ENCODE data around the gene TMEM41B.
"Not testable (repeated sequence)": the region's sequence is repeated elsewhere in the genome, so short reads cannot be mapped to it uniquely, and the experiment has no call there.

The TMEM41B gene

GRCh38 chr11:9304178-9304577 lies 10.2 kb downstream of the TMEM41B start:
- DNase-seq, result no peak

- no peak for DNase-seq
Observed at GRCh38 chr11:9302448-9302847, 11.9 kb downstream of the TMEM41B start.

DNA sequence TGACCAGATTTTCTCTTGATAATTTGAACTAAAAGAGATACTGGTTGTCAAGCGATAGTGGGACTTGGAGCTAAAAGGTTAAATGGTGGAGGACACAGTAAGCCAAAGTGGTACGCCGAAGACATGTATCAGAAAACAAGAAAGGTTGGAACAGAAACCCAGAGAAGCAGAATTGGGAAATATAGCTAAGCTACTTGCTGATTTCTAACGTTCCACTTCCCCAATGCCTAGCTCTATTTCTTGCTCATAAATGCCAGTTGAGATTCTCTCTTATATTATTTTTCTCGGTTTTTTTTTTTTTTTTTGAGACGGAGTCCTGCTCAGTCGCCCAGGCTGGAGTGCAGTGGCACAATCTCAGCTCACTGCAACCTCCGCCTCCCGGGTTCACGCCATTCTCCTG lies 12.7 kb downstream of the TMEM41B start:
- DNase-seq, result no peak

DNA sequence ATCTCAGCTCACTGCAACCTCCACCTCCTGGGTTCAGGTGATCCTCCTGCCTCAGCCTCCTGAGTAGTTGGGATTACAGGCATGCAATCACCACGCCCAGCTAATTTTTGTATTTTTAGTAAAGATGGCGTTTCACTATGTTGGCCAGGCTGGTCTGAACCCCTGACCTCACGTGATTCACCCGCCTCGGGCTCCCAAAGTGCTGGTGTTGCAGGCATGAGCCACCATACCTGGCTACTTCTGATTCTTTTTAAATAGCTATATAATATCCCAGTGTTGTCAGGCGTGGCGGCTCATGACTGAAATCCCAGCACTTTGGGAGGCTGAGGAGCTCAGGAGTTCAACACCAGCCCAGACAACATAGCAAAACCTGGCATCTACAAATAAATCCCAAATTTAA lies 20.7 kb downstream of the TMEM41B start:
- DNase-seq, result no peak

DNA sequence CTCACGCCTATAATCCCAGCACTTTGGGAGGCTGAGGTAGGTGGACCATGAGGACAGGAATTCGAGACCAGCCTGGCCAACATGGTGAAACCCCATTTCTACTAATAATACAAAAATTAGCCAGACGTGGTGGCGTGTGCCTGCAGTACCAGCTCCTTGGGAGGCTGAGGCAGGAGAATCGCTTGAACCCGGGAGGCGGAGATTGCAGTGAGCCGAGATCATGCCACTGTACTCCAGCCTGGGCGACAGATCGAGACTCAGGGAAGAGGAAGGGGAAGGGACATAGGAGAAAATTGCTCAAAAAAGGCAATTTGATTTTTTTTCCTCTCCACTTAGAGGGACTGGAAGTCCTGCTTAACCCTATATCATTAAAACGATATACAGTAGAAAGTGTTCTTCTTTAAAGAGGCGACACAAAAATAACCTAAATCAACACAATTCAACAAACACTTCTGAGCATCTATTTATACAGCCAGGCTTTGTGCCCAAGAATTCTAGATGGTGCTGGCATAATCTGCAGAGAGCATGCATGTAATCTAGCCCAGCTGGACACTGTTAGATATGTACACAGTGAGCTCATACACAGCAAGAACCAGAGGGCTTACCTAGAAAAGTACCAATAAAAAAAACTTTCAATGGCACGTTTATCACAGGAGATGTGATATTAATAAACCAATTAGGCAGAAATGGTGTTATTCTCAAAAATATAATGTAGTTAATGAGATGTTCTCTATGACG lies 28.4 kb downstream of the TMEM41B start:
- DNase-seq, result no peak

DNA sequence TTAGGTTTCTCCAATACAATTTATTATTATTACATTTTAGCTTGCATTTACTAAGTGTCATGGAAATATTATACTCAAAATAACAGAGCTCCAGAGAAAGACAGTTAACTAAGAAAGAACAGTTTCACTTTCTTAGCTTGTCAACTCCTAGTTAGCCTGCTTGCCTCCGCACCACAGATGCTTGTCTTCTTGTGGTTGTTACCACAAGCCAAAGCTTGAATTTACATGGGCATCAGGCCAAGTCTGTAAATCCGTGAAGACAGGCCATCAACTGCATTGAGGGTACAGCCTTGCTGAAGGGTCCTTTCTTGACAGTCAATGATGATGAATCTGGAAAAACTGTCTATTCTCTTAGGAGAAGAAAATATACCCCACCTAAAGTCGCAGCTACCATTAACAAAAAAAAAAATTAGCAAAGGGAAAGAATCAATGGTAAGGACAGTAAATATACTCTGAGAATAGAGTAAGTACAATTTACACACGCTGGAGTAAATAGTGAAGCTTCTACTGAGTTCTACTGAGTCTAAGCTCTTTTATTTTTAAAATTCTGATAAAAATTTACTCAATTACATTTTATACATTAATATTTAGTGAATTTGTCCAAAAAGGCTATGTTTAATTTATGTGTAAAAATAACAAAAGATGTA lies 33.6 kb downstream of the TMEM41B start:
- peak; percentile 52 for DNase-seq

DNA sequence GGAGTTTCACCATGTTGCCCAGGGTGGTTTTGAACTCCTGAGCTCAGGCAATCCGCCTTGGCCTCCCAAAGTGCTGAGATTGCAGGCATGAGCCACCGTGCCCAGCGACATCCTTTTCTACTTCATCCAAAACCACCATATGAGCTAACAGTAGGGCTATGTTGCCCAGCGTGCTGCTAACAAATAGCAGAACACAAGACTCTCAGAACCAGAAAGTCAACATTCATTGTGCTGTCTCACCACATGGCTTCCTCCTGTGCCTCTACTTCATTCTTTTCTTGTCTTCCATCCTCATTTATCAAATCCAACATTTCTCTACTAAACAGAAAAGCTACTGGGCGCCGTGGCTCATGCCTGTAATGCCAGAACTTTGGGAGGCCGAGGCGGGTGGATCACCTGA lies 37.2 kb downstream of the TMEM41B start:
- DNase-seq, result no peak

GRCh38 chr11:9276571-9276970 lies 37.8 kb downstream of the TMEM41B start:
- DNase-seq, result no peak

GRCh38 chr11:9274499-9275258 lies 39.7 kb downstream of the TMEM41B start:
- DNase-seq, result no peak

DNA sequence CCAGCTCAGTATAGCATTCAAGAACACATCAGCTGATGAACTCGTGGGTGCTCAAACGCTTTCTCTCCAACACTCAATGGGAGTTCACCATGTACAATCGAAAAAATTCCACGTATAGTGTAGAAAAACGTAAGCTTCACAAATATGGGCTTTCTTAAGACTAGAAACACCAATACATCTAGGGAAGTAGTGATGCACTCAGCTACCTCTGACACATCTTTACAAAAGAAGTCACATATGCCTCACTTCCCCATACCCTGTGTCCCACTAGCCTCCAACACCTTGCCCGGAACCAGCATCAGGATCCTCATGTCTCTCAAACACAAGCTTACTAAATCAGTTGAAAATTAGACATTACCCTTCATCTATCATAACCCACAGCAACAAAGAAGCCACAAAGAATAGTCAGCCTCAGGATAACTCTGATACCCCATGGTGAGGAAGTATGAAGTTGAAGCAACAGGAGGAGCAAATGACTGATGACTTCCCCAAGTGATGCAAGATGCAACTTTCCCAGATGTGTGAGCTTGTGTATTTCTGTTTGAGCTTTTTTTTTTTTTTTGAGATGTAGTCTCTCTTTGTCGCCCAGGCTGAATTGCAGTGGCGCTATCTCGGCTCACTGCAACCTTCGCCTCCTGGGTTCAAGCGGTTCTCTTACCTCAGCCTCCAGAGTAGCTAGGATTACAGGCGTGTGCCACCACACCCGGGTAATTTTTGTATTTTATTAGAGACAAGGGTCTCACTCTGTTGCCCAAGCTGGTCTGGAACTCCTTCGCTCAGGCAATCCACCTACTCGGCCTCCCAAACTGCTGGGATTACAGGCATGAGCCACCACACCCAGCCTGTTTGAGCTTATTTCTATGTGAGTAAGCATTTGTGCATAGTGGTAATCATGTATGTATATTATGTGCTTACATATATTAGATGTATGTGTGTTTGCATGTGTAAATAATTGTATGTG lies 40.7 kb downstream of the TMEM41B start:
- DNase-seq, result peak; percentile 50

DNA sequence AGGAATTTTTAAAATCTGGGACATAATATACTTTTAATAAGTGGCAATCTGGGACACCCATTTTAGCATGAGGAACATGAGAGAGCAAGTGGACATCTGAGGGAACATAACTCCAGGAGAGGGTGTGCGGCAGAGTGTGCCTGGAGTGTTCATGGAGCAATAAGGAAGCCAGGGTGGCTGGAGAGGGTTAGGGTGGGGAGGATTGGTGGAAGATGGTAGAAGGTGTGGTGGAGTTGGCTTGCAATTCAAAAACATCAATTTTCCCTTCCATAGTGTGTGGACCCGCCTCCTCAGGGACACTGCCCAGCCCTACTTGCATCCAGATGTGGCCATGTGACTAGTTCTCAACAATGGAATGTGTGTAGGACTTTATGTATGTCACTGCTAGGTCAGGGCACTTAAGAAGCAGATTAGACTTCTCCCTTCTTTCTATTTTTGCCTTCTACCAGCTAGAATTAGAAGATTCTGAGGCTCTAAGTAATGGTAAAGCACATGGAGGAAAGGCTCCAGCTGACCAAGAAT lies 44.8 kb downstream of the TMEM41B start:
- no peak for DNase-seq

DNA sequence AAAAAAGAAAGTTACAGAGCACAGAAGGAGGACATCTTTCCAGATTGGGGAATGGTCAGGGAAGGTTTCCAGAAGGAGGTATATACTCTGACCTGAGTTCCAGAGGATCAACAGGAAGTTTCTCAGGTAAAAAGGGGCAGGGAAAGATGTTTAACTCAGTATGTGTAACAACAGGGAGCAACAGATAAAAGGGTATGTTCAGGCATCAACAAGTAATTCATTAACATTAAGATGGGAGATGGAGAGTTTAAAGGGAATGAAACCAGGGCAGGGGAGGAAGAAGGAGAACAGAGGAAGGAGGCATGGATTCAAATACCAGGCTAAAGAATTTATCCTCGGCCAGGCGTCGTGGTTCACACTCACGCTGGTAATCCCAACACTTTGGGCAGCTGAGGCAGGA lies 46.7 kb downstream of the TMEM41B start:
- no peak for DNase-seq

- no peak for DNase-seq
Observed at GRCh38 chr11:9266926-9267325, 47.5 kb downstream of the TMEM41B start.

GRCh38 chr11:9266132-9266736 lies 48.2 kb downstream of the TMEM41B start:
- no peak for DNase-seq

DNA sequence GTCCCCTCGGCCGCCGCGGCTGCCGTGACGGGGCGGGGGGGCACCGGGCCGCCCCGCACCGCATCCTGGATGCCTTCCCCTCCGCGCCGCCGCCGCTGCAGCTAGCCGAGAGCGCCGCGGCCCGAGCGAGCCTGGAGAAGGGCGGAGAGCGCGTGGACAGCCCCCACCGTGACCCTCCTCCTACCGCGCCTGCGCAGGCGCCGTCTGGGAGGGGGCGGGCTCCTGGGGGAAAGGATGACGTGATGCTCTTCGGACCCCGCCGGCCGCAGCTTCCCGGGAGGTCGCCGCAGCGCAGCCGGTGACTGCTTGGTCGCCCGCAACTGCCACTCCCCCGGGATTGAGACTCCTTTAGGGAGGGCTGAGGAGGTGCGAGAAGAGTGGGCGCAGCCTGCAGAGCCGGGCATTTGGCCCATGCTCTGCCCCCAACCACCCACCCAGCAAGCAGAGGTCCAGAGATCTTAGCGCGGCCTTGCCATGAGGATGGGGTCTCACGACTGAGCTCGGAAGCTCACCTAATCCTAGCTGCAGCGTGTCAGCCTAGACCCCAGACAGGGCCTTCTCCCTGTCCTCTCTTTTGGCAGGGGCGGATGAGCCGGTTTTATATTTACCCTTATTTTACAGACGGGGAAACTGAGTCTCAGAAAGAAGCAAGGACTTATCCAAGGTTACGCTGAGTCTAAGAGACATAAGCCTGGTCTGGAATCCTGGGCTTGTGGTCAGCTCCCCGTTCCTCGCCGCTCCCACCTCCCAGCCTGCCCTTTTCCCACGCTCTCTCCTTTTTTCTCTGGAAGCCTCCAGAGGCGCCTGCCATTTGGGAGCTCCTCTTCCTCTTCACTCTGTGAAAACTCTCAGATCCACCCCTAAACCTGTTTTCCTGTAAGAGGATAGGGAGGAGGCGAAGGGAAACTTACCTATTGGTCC lies 48.9 kb downstream of the TMEM41B start, which contains the start of gene DENND5A:
Gene DENND5A (minus strand): TSS at position 140 of the 921 bp plus-strand sequence. CDS start 281 bp downstream, outside the sequence.
- DNase-seq, result peak; percentile 81

- DNase-seq, result peak; percentile 76
Observed at GRCh38 chr11:9264316-9265210, 49.8 kb downstream of the TMEM41B start.

DNA sequence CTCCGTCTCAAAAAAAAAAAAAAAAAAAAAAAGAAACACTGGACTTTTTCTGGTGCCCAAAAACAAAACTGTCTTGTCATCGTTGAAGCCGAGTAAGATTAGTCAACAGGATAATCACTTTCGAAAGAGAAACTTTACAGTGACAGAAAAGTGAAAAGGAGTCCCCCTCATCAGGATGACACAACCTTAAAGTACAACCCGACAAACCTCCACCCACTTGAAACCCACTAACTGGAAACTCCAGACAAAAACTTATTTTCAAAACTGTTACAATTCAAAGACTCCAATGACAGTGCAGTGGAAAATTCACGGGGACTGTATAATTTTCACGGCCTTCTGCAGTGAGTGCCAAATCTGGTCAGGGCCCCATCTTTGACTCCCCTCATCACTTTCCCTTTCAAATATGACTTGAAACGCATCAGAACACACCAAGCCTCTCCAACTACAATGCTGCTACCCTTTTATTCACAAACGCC lies 50.5 kb downstream of the TMEM41B start:
- peak; percentile 22 for DNase-seq

DNA sequence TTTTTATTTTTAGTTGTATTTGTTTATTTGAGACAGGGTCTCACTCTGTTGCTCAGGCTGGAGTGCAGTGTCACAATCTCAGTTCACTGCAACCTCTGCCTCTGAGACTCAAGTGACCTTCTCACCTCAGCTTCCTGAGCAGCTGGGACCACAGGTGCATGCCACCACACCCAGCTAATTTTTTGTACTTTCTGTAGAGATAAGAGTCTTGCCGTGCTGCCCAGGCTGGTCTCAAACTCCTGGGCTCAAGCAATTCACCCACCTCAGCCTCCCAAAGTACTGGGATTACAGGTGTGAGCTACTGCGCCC lies 53.6 kb downstream of the TMEM41B start:
- DNase-seq, result not testable (repeated sequence)

DNA sequence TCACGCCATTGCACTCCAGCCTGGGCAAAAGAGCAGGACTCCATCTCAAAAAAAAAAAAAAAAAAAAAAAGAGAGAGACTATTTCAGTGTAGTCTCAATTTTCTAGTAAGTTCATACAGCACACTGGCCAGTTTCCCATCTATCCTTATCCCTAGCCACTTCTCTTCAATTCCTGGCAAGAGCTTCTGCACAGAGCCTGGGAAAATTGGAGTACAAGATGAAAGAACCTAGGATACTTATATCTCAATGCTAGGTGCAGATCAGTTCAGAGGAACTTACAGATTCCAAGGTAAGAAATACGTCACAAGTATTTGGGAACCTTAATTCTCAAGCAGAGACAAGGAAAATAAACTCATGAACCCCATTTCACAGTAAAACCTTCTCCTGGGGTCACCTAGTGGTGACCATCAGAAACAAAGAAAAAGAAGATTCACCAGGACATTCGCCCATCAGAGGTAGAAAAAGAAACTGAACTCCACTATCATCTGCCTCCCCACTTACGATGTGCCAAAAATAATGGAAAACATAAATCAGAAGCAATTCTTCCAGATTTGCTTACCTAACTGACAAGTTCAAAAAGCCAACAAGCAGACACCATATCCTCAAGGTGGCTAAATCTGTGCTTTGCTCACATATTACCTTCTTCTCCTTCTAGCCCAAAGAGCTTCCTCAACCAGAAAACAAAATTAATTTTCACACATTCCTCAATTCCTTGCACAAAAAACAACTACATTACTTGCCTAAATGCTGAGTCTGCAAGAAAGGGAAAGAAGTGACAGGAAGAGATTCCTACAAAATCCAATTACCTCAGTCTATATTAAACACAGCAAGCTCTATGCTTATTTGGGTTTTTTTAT lies 54.2 kb downstream of the TMEM41B start:
- no peak for DNase-seq
